HFFc6 (cell line): ENCODE results near the gene ERC2. TPM values are rescaled to one million over a fixed set of nuclear protein-coding genes. Genes with fewer than 3 reads are reported as not detected.

Experiments used
- DNase-seq: peaks from one replicate; pipeline ENCODE4 v3.0.0-alpha.2; 2018
- H3K27ac Mint-ChIP-seq: 2 replicates; pipeline ENCODE4 v1.8.0; 2020; ENCODE audit warnings: mild to moderate bottlenecking, mixed read lengths
- H3K27me3 Mint-ChIP-seq: 2 replicates; pipeline ENCODE4 v1.8.0; 2021; ENCODE audit warnings: mild to moderate bottlenecking, moderate library complexity, mixed read lengths; ENCODE audit not compliant: insufficient read depth
- H3K36me3 Mint-ChIP-seq: 2 replicates; pipeline ENCODE4 v1.8.0; 2021; ENCODE audit warnings: low read depth, mixed read lengths
- H3K4me1 Mint-ChIP-seq: 2 replicates; pipeline ENCODE4 v1.8.0; 2020; ENCODE audit warnings: low read depth, mixed read lengths
- H3K4me3 Mint-ChIP-seq: 2 replicates; pipeline ENCODE4 v1.8.0; 2020; ENCODE audit warnings: mild to moderate bottlenecking, moderate library complexity, mixed read lengths
- H3K9me3 Mint-ChIP-seq: 2 replicates; pipeline ENCODE4 v1.8.0; 2020; ENCODE audit warnings: mild to moderate bottlenecking, mixed read lengths
- CTCF ChIP-seq: fragments of 200-600 bp; sonication (generic); IDR thresholded peaks from 2 replicates; pipeline ENCODE4 v1.5.0; 2021; ENCODE audit warnings: antibody characterized with exemption, mild to moderate bottlenecking
- total RNA-seq, 6 experiments: library from RNA; stranded (reverse); fragmentation: NEBNext Ultra II Directional; extraction: Animal tissue kit (Norgen Biotek cat#: 25700); gene quantifications; 2 replicates in 1 of 6; 3 replicates in 5 of 6; pipeline ENCODE4 v1.2.3, GENCODE V29; 2021

ERC2 gene
- total RNA-seq, 6 experiments from 2014 or later, result 0.11 TPM; not detected in 5

GRCh38 chr3:55929154-55929869 lies 539.0 kb downstream of the ERC2 start:
- Mint-ChIP-seq H3K9me3 (peaks cover 42% of the 10 kb centered on the region), H3K4me1 (no peaks in the 10 kb centered on the region), H3K4me3 (no peak overlapping the region), H3K27ac (no peak overlapping the region), H3K27me3 (peaks cover 1% of the 10 kb centered on the region; the same call in 1 of the 2 replicates), H3K36me3 (no peaks in the 10 kb centered on the region)
- TF ChIP-seq CTCF, result no peak
- DNase-seq, result no peak

GRCh38 chr3:55923626-55924025 lies 544.6 kb downstream of the ERC2 start:
- Mint-ChIP-seq H3K27ac (no peak overlapping the region), H3K9me3 (peaks cover 13% of the 10 kb centered on the region), H3K36me3 (no peaks in the 10 kb centered on the region), H3K4me3 (no peak overlapping the region), H3K4me1 (no peaks in the 10 kb centered on the region), H3K27me3 (peaks cover 1% of the 10 kb centered on the region; the same call in 1 of the 2 replicates)
- no peak for TF ChIP-seq CTCF
- no peak for DNase-seq

- H3K4me1 Mint-ChIP-seq, result no peaks in the 10 kb centered on the region
- H3K36me3 Mint-ChIP-seq, result no peaks in the 10 kb centered on the region
- no peak for TF ChIP-seq CTCF
- H3K27ac Mint-ChIP-seq, result no peak overlapping the region
- peaks cover 1% of the 10 kb centered on the region; the same call in 1 of the 2 replicates for H3K27me3 Mint-ChIP-seq
- peaks cover 11% of the 10 kb centered on the region for H3K9me3 Mint-ChIP-seq
- H3K4me3 Mint-ChIP-seq, result no peak overlapping the region
- no peak for DNase-seq
Observed at GRCh38 chr3:55923207-55923606, 545.1 kb downstream of the ERC2 start.

GRCh38 chr3:55912880-55913279 lies 555.4 kb downstream of the ERC2 start:
- no peak for TF ChIP-seq CTCF
- no peak overlapping the region for H3K27ac Mint-ChIP-seq
- H3K4me3 Mint-ChIP-seq, result no peak overlapping the region
- no peaks in the 10 kb centered on the region for H3K4me1 Mint-ChIP-seq
- no peaks in the 10 kb centered on the region for H3K36me3 Mint-ChIP-seq
- no peaks in the 10 kb centered on the region; the same call in 1 of the 2 replicates for H3K27me3 Mint-ChIP-seq
- no peak for DNase-seq
- H3K9me3 Mint-ChIP-seq, result peaks cover 6% of the 10 kb centered on the region; the same call in 1 of the 2 replicates

- no peaks in the 10 kb centered on the region; the same call in 1 of the 2 replicates for H3K27me3 Mint-ChIP-seq
- no peaks in the 10 kb centered on the region for H3K36me3 Mint-ChIP-seq
- no peaks in the 10 kb centered on the region for H3K4me1 Mint-ChIP-seq
- H3K27ac Mint-ChIP-seq, result no peak overlapping the region
- H3K9me3 Mint-ChIP-seq, result peaks cover 6% of the 10 kb centered on the region; the same call in 1 of the 2 replicates
- no peak overlapping the region for H3K4me3 Mint-ChIP-seq
- no peak for TF ChIP-seq CTCF
- DNase-seq, result no peak
Observed at GRCh38 chr3:55911266-55911665, 557.0 kb downstream of the ERC2 start.
